HL-60 (cell line): ENCODE measurements around the gene BTBD9.

Source experiments
- DNase-seq, 2 experiments: peaks; one replicate each; pipeline ENCODE4 v3.0.0-alpha.2; 2010 to 2020; ENCODE audit warnings: low read depth in 1 of 2, low spot score in 1 of 2
- H3K27ac ChIP-seq: fragments of 250-450 bp; sonication (Bioruptor Pico); replicated peaks from 2 replicates; pipeline ENCODE4 v1.5.1; 2020; ENCODE audit warnings: mild to moderate bottlenecking, moderate library complexity
- H3K27me3 ChIP-seq: fragments of 250-450 bp; sonication (Bioruptor Pico); 2 replicates; pipeline ENCODE4 v1.5.1; 2021; ENCODE audit warnings: mild to moderate bottlenecking, moderate library complexity; ENCODE audit not compliant: insufficient read depth, poor library complexity, severe bottlenecking
- H3K4me3 ChIP-seq: replicated peaks from 2 replicates; pipeline ENCODE4 v1.5.1; 2011; ENCODE audit warnings: mild to moderate bottlenecking, control low read depth, low read length; ENCODE audit not compliant: insufficient read depth
- GABPA ChIP-seq: IDR thresholded peaks from 2 replicates; pipeline ENCODE4 v1.6.1; 2012; ENCODE audit warnings: low read depth
- POLR2AphosphoS5 ChIP-seq: IDR thresholded peaks from 2 replicates; pipeline ENCODE4 v1.6.1; 2012; ENCODE audit warnings: low read depth
- SPI1 ChIP-seq: IDR thresholded peaks from 2 replicates; pipeline ENCODE4 v1.6.1; 2012; ENCODE audit warnings: low read depth, mild to moderate bottlenecking, borderline replicate concordance
- TF ChIP-seq, protein P1 (sequence below): IDR thresholded peaks from one replicate; pipeline ENCODE4 v1.5.1; 2011; ENCODE audit warnings: low read length, control low read depth, inconsistent platforms; ENCODE audit not compliant: insufficient read depth
- TF ChIP-seq, protein P2 (sequence below): IDR thresholded peaks from 2 replicates; pipeline ENCODE4 v1.6.1; 2012; ENCODE audit warnings: low read depth; ENCODE audit not compliant: insufficient replicate concordance

Gene BTBD9

GRCh38 chr6:38522322-38522721, 117.4 kb downstream of the BTBD9 start:
- TF ChIP-seq GABPA (no peak), POLR2AphosphoS5 (no peak), SPI1 (no peak)
- TF ChIP-seq, protein P1, sequence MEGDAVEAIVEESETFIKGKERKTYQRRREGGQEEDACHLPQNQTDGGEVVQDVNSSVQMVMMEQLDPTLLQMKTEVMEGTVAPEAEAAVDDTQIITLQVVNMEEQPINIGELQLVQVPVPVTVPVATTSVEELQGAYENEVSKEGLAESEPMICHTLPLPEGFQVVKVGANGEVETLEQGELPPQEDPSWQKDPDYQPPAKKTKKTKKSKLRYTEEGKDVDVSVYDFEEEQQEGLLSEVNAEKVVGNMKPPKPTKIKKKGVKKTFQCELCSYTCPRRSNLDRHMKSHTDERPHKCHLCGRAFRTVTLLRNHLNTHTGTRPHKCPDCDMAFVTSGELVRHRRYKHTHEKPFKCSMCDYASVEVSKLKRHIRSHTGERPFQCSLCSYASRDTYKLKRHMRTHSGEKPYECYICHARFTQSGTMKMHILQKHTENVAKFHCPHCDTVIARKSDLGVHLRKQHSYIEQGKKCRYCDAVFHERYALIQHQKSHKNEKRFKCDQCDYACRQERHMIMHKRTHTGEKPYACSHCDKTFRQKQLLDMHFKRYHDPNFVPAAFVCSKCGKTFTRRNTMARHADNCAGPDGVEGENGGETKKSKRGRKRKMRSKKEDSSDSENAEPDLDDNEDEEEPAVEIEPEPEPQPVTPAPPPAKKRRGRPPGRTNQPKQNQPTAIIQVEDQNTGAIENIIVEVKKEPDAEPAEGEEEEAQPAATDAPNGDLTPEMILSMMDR = no peak
- TF ChIP-seq, protein P2, sequence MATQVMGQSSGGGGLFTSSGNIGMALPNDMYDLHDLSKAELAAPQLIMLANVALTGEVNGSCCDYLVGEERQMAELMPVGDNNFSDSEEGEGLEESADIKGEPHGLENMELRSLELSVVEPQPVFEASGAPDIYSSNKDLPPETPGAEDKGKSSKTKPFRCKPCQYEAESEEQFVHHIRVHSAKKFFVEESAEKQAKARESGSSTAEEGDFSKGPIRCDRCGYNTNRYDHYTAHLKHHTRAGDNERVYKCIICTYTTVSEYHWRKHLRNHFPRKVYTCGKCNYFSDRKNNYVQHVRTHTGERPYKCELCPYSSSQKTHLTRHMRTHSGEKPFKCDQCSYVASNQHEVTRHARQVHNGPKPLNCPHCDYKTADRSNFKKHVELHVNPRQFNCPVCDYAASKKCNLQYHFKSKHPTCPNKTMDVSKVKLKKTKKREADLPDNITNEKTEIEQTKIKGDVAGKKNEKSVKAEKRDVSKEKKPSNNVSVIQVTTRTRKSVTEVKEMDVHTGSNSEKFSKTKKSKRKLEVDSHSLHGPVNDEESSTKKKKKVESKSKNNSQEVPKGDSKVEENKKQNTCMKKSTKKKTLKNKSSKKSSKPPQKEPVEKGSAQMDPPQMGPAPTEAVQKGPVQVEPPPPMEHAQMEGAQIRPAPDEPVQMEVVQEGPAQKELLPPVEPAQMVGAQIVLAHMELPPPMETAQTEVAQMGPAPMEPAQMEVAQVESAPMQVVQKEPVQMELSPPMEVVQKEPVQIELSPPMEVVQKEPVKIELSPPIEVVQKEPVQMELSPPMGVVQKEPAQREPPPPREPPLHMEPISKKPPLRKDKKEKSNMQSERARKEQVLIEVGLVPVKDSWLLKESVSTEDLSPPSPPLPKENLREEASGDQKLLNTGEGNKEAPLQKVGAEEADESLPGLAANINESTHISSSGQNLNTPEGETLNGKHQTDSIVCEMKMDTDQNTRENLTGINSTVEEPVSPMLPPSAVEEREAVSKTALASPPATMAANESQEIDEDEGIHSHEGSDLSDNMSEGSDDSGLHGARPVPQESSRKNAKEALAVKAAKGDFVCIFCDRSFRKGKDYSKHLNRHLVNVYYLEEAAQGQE = no peak
- H3K27me3 ChIP-seq = no peaks in the 10 kb centered on the region
- no peak for DNase-seq
- H3K27ac ChIP-seq = no peak overlapping the region
- no peak overlapping the region for H3K4me3 ChIP-seq

- TF ChIP-seq SPI1 = no peak
- TF ChIP-seq, protein P2 = no peak
- TF ChIP-seq GABPA = no peak
- TF ChIP-seq POLR2AphosphoS5 = no peak
- Histone ChIP-seq H3K27me3 (no peaks in the 10 kb centered on the region), H3K27ac (no peak overlapping the region), H3K4me3 (no peak overlapping the region)
- no peak for DNase-seq
These were observed 121.0 kb downstream of the BTBD9 start for GRCh38 chr6:38518511-38519304.

GRCh38 chr6:38517005-38517404, 122.7 kb downstream of the BTBD9 start:
- DNase-seq = no peak
- Histone ChIP-seq H3K4me3 (no peak overlapping the region), H3K27me3 (no peaks in the 10 kb centered on the region), H3K27ac (no peak overlapping the region)
- no peak for TF ChIP-seq POLR2AphosphoS5

GRCh38 chr6:38514399-38514798, 125.3 kb downstream of the BTBD9 start:
- no peak overlapping the region for H3K27ac ChIP-seq
- no peak overlapping the region for H3K4me3 ChIP-seq
- no peak for DNase-seq
- no peaks in the 10 kb centered on the region for H3K27me3 ChIP-seq
- TF ChIP-seq, protein P1 = no peak
- no peak for TF ChIP-seq SPI1

DNA sequence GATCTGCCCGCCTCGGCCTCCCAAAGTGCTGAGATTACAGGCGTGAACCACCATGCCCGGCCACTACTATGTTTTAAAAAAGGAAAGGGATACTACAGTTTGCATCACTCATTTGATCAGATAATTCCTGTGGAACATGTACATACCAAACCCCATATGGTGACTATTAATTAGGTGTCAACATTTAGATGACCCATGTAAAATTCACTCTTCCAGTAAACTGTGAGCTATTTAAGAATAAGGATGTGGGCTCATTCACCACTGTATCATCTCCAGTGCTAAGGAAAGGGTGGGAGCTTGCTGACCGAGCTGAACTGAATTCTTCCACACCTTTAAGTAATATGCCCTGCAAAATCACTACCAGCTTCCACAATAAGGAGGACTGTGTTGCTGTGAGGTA, 127.5 kb downstream of the BTBD9 start:
- no peak for DNase-seq
- TF ChIP-seq, protein P2 = no peak
- TF ChIP-seq GABPA (no peak), SPI1 (no peak), POLR2AphosphoS5 (no peak)
- TF ChIP-seq, protein P1 = no peak
- Histone ChIP-seq H3K27ac (no peak overlapping the region), H3K27me3 (no peaks in the 10 kb centered on the region), H3K4me3 (no peak overlapping the region)
